ENCODE data around the gene HERC2. TPM values are rescaled to one million over a fixed set of nuclear protein-coding genes. Genes with fewer than 3 reads are reported as not detected.

Gene HERC2
- total RNA-seq, 2 donors from 2014 or later, result 105 to 112 TPM

- Histone ChIP-seq H3K4me3 (ENCODE audit: low read length) (no peak overlapping the region), H3K4me1 (ENCODE audit: control insufficient read depth, insufficient read depth, low read length) (no peaks in the 10 kb centered on the region), H3K9ac (ENCODE audit: extremely low read depth, low read length, poor library complexity, severe bottlenecking) (no peak overlapping the region), H3K9me3 (ENCODE audit: control insufficient read depth, low read length) (no peaks in the 10 kb centered on the region), H3K27me3 (ENCODE audit: control insufficient read depth, insufficient read depth, low read length, poor library complexity, severe bottlenecking) (no peaks in the 10 kb centered on the region), H3K36me3 (ENCODE audit: control insufficient read depth, insufficient read depth, low read length) (peaks cover 86% of the 10 kb centered on the region), H3K27ac (ENCODE audit: low read depth, low read length) (no peak overlapping the region)
- peaks cover 63% of the 10 kb centered on the region for H3K36me3 Mint-ChIP-seq (ENCODE audit: low read depth)
- peak overlapping the region; percentile 9 for H3K27ac Mint-ChIP-seq
- peaks cover 4% of the 10 kb centered on the region for H3K4me1 Mint-ChIP-seq
- H3K4me3 Mint-ChIP-seq, result no peak overlapping the region
- no peak for DNase-seq
- no peak for TF ChIP-seq CTCF (conservative IDR thresholded peaks at IDR 0.05)
- no peaks in the 10 kb centered on the region for H3K27me3 Mint-ChIP-seq (ENCODE audit: insufficient read depth)
- 92 to 93% methylated on average over 6 to 8 of the region's 8 CpGs for WGBS, 2 experiments (ENCODE audit: insufficient coverage in 1 of 2, insufficient read length in 1 of 2)
- H3K9me3 Mint-ChIP-seq, result no peaks in the 10 kb centered on the region
Observed at GRCh38 chr15:28182731-28183130, 139.2 kb downstream of the HERC2 start.

- Mint-ChIP-seq H3K4me1 (peaks cover 4% of the 10 kb centered on the region), H3K36me3 (ENCODE audit: low read depth) (peaks cover 64% of the 10 kb centered on the region), H3K27ac (no peak overlapping the region), H3K4me3 (no peak overlapping the region), H3K9me3 (no peaks in the 10 kb centered on the region), H3K27me3 (ENCODE audit: insufficient read depth) (no peaks in the 10 kb centered on the region)
- no peak for DNase-seq
- Histone ChIP-seq H3K4me3 (ENCODE audit: low read length) (no peak overlapping the region), H3K36me3 (ENCODE audit: control insufficient read depth, insufficient read depth, low read length) (peaks cover 86% of the 10 kb centered on the region), H3K27me3 (ENCODE audit: control insufficient read depth, insufficient read depth, low read length, poor library complexity, severe bottlenecking) (no peaks in the 10 kb centered on the region), H3K27ac (ENCODE audit: low read depth, low read length) (no peak overlapping the region), H3K4me1 (ENCODE audit: control insufficient read depth, insufficient read depth, low read length) (no peaks in the 10 kb centered on the region), H3K9me3 (ENCODE audit: control insufficient read depth, low read length) (no peaks in the 10 kb centered on the region), H3K9ac (ENCODE audit: extremely low read depth, low read length, poor library complexity, severe bottlenecking) (no peak overlapping the region)
- no peak for TF ChIP-seq CTCF (conservative IDR thresholded peaks at IDR 0.05)
- 93 to 94% methylated on average over 2 to 7 of the region's 8 CpGs for WGBS, 2 experiments (ENCODE audit: insufficient coverage in 1 of 2, insufficient read length in 1 of 2)
Observed at GRCh38 chr15:28182216-28182615, 139.8 kb downstream of the HERC2 start.

GRCh38 chr15:28181366-28181765 lies 140.6 kb downstream of the HERC2 start:
- Mint-ChIP-seq H3K9me3 (no peaks in the 10 kb centered on the region), H3K4me3 (no peak overlapping the region), H3K36me3 (ENCODE audit: low read depth) (peaks cover 61% of the 10 kb centered on the region), H3K4me1 (peaks cover 4% of the 10 kb centered on the region), H3K27ac (no peak overlapping the region), H3K27me3 (ENCODE audit: insufficient read depth) (no peaks in the 10 kb centered on the region)
- 85 to 100% methylated on average over 2 of the region's 2 CpGs for WGBS, 2 experiments (ENCODE audit: insufficient coverage in 1 of 2, insufficient read length in 1 of 2)
- no peaks in the 10 kb centered on the region for H3K9me3 ChIP-seq (ENCODE audit: control insufficient read depth, low read length)
- DNase-seq, result no peak
- TF ChIP-seq CTCF (conservative IDR thresholded peaks at IDR 0.05), result no peak
- no peaks in the 10 kb centered on the region for H3K27me3 ChIP-seq (ENCODE audit: control insufficient read depth, insufficient read depth, low read length, poor library complexity, severe bottlenecking)
- H3K9ac ChIP-seq (ENCODE audit: extremely low read depth, low read length, poor library complexity, severe bottlenecking), result no peak overlapping the region
- no peak overlapping the region for H3K4me3 ChIP-seq (ENCODE audit: low read length)
- H3K27ac ChIP-seq (ENCODE audit: low read depth, low read length), result no peak overlapping the region
- peaks cover 85% of the 10 kb centered on the region for H3K36me3 ChIP-seq (ENCODE audit: control insufficient read depth, insufficient read depth, low read length)
- no peaks in the 10 kb centered on the region for H3K4me1 ChIP-seq (ENCODE audit: control insufficient read depth, insufficient read depth, low read length)
